ENCODE data around the gene CMC4. TPM values are rescaled to one million over a fixed set of nuclear protein-coding genes. Genes with fewer than 3 reads are reported as not detected.

Gene CMC4
- total RNA-seq, 2 experiments from 2014 or later, result 5.8 to 7.7 TPM

- CTCF ChIA-PET, result no interaction called here
- Mint-ChIP-seq H3K27ac (peak overlapping the region; percentile 19), H3K4me1 (ENCODE audit: low read depth) (peaks cover 62% of the 10 kb centered on the region)
Measured at GRCh38 chrX:155052738-155053498, 18.0 kb downstream of the CMC4 start.

GRCh38 chrX:155048977-155049619 is 21.8 kb downstream of the CMC4 start:
- no peak overlapping the region for H3K4me3 Mint-ChIP-seq

More at GRCh38 chrX:155052738-155053498, 18.0 kb downstream of the CMC4 start:
- Mint-ChIP-seq H3K9me3 (no peaks in the 10 kb centered on the region), H3K27me3 (ENCODE audit: low read depth) (no peaks in the 10 kb centered on the region), H3K36me3 (ENCODE audit: low read depth) (peaks cover 9% of the 10 kb centered on the region), H3K4me3 (no peak overlapping the region)
- no peak for DNase-seq
- intact Hi-C loops (cut with micrococcal nuclease), result no loop called here

GRCh38 chrX:155046811-155047528 is 24.0 kb downstream of the CMC4 start:
- no peaks in the 10 kb centered on the region for H3K9me3 Mint-ChIP-seq
- no peak overlapping the region for H3K4me3 Mint-ChIP-seq
- no peak overlapping the region for H3K27ac Mint-ChIP-seq
- intact Hi-C loops (cut with micrococcal nuclease), result no loop called here
- no peaks in the 10 kb centered on the region for H3K27me3 Mint-ChIP-seq (ENCODE audit: low read depth)
- peaks cover 47% of the 10 kb centered on the region for H3K4me1 Mint-ChIP-seq (ENCODE audit: low read depth)
- DNase-seq, result no peak
- CTCF ChIA-PET, result interaction anchor here (1.3 to 2.2 kb wide), 3 partner anchors 9 to 11 kb away, joined by 3 to 6 read pairs (median 5); no protein-coding TSS in a partner anchor
- H3K36me3 Mint-ChIP-seq (ENCODE audit: low read depth), result peaks cover 6% of the 10 kb centered on the region

More at GRCh38 chrX:155048977-155049619, 21.8 kb downstream of the CMC4 start:
- peak overlapping the region; percentile 50 for H3K27ac Mint-ChIP-seq
- H3K9me3 Mint-ChIP-seq, result no peaks in the 10 kb centered on the region
- peak; percentile 72 for DNase-seq
- intact Hi-C loops (cut with micrococcal nuclease), result no loop called here
- peaks cover 11% of the 10 kb centered on the region for H3K36me3 Mint-ChIP-seq (ENCODE audit: low read depth)
- H3K4me1 Mint-ChIP-seq (ENCODE audit: low read depth), result peaks cover 51% of the 10 kb centered on the region
- H3K27me3 Mint-ChIP-seq (ENCODE audit: low read depth), result no peaks in the 10 kb centered on the region
- CTCF ChIA-PET, result interaction anchor here (0.6 to 1.1 kb wide), 6 partner anchors 9 to 131 kb away, joined by 3 to 5 read pairs (median 4); no protein-coding TSS in a partner anchor

- H3K4me3 Mint-ChIP-seq, result no peak overlapping the region
- intact Hi-C loops (cut with micrococcal nuclease), result no loop called here
- no peaks in the 10 kb centered on the region for H3K9me3 Mint-ChIP-seq
- no peaks in the 10 kb centered on the region for H3K27me3 Mint-ChIP-seq (ENCODE audit: low read depth)
- peaks cover 6% of the 10 kb centered on the region for H3K36me3 Mint-ChIP-seq (ENCODE audit: low read depth)
- H3K27ac Mint-ChIP-seq, result no peak overlapping the region
- DNase-seq, result no peak
- peaks cover 46% of the 10 kb centered on the region for H3K4me1 Mint-ChIP-seq (ENCODE audit: low read depth)
- CTCF ChIA-PET, result interaction anchor here (1.3 to 2.2 kb wide), 3 partner anchors 9 to 12 kb away, joined by 3 to 6 read pairs (median 5); no protein-coding TSS in a partner anchor
Measured at GRCh38 chrX:155046129-155046810, 24.7 kb downstream of the CMC4 start.

GRCh38 chrX:155035688-155036087 is 35.2 kb downstream of the CMC4 start:
- no peak overlapping the region for H3K27ac Mint-ChIP-seq
- peaks cover 29% of the 10 kb centered on the region for H3K4me1 Mint-ChIP-seq (ENCODE audit: low read depth)
- CTCF ChIA-PET, result no interaction called here
- peaks cover 4% of the 10 kb centered on the region for H3K9me3 Mint-ChIP-seq
- no peak for DNase-seq
- H3K36me3 Mint-ChIP-seq (ENCODE audit: low read depth), result peaks cover 24% of the 10 kb centered on the region
- H3K4me3 Mint-ChIP-seq, result no peak overlapping the region
- intact Hi-C loops (cut with micrococcal nuclease), result no loop called here
- no peaks in the 10 kb centered on the region for H3K27me3 Mint-ChIP-seq (ENCODE audit: low read depth)

- Mint-ChIP-seq H3K27me3 (ENCODE audit: low read depth) (no peaks in the 10 kb centered on the region), H3K9me3 (peaks cover 4% of the 10 kb centered on the region), H3K36me3 (ENCODE audit: low read depth) (peaks cover 16% of the 10 kb centered on the region), H3K27ac (no peak overlapping the region), H3K4me1 (ENCODE audit: low read depth) (peaks cover 23% of the 10 kb centered on the region), H3K4me3 (no peak overlapping the region)
- intact Hi-C loops (cut with micrococcal nuclease), result no loop called here
- CTCF ChIA-PET, result no interaction called here
- DNase-seq, result no peak
Measured at GRCh38 chrX:155031657-155032056, 39.3 kb downstream of the CMC4 start.

GRCh38 chrX:155028877-155029291 is 42.1 kb downstream of the CMC4 start:
- no peaks in the 10 kb centered on the region for H3K27me3 Mint-ChIP-seq (ENCODE audit: low read depth)
- no peak for DNase-seq
- H3K9me3 Mint-ChIP-seq, result no peaks in the 10 kb centered on the region
- peak overlapping the region; percentile 38 for H3K4me3 Mint-ChIP-seq
- peak overlapping the region; percentile 93 for H3K27ac Mint-ChIP-seq
- intact Hi-C loops (cut with micrococcal nuclease), result no loop called here
- CTCF ChIA-PET, result interaction anchor here (1.1 kb wide), 1 partner anchor 28 kb away, joined by 3 read pairs; no protein-coding TSS in a partner anchor
- peaks cover 25% of the 10 kb centered on the region for H3K4me1 Mint-ChIP-seq (ENCODE audit: low read depth)
- no peaks in the 10 kb centered on the region for H3K36me3 Mint-ChIP-seq (ENCODE audit: low read depth)

GRCh38 chrX:155028129-155028528 is 42.8 kb downstream of the CMC4 start:
- no peaks in the 10 kb centered on the region for H3K9me3 Mint-ChIP-seq
- CTCF ChIA-PET, result no interaction called here
- intact Hi-C loops (cut with micrococcal nuclease), result no loop called here

GRCh38 chrX:155027509-155028066 is 43.3 kb downstream of the CMC4 start:
- Mint-ChIP-seq H3K4me3 (peak overlapping the region; percentile 86), H3K36me3 (ENCODE audit: low read depth) (no peaks in the 10 kb centered on the region), H3K27ac (peak overlapping the region; percentile 93), H3K27me3 (ENCODE audit: low read depth) (no peaks in the 10 kb centered on the region), H3K9me3 (no peaks in the 10 kb centered on the region), H3K4me1 (ENCODE audit: low read depth) (peaks cover 23% of the 10 kb centered on the region)
- peak; percentile 23 for DNase-seq
- CTCF ChIA-PET, result no interaction called here
- intact Hi-C loops (cut with micrococcal nuclease), result loop anchor here (1.0 to 2.0 kb wide), 5 partner anchors 29 to 265 kb away; partner anchors contain the start of genes BRCC3, CMC4, DKC1 and MTCP1

More at GRCh38 chrX:155028129-155028528, 42.8 kb downstream of the CMC4 start:
- no peak for DNase-seq
- no peaks in the 10 kb centered on the region for H3K27me3 Mint-ChIP-seq (ENCODE audit: low read depth)
- no peaks in the 10 kb centered on the region for H3K36me3 Mint-ChIP-seq (ENCODE audit: low read depth)
- H3K4me3 Mint-ChIP-seq, result peak overlapping the region; percentile 86
- H3K4me1 Mint-ChIP-seq (ENCODE audit: low read depth), result peaks cover 23% of the 10 kb centered on the region
- peak overlapping the region; percentile 93 for H3K27ac Mint-ChIP-seq

GRCh38 chrX:155026727-155027508 is 44.0 kb downstream of the CMC4 start, which contains the start of gene FUNDC2:
Gene FUNDC2, plus strand, starts transcription at chrX:155026844. Its CDS starts 95 bp downstream, at chrX:155026939.
- Mint-ChIP-seq H3K36me3 (ENCODE audit: low read depth) (no peaks in the 10 kb centered on the region), H3K4me1 (ENCODE audit: low read depth) (peaks cover 23% of the 10 kb centered on the region), H3K27ac (peak within 1 kb of the TSS; percentile 93), H3K27me3 (ENCODE audit: low read depth) (no peaks in the 10 kb centered on the region), H3K9me3 (no peaks in the 10 kb centered on the region), H3K4me3 (peak within 1 kb of the TSS; percentile 86)
- DNase-seq, result peak; percentile 92
- CTCF ChIA-PET, result no interaction called here
- intact Hi-C loops (cut with micrococcal nuclease), result loop anchor here (1.0 to 2.0 kb wide), 6 partner anchors 30 to 264 kb away; partner anchors contain the start of genes BRCC3, CMC4, DKC1 and MTCP1

- CTCF ChIA-PET, result no interaction called here
- Mint-ChIP-seq H3K27ac (peak overlapping the region; percentile 82), H3K4me1 (ENCODE audit: low read depth) (peaks cover 20% of the 10 kb centered on the region), H3K9me3 (no peaks in the 10 kb centered on the region), H3K27me3 (ENCODE audit: low read depth) (no peaks in the 10 kb centered on the region), H3K36me3 (ENCODE audit: low read depth) (no peaks in the 10 kb centered on the region), H3K4me3 (peak overlapping the region; percentile 80)
- no peak for DNase-seq
- intact Hi-C loops (cut with micrococcal nuclease), result loop anchor here (1.0 to 2.0 kb wide), 4 partner anchors 30 to 264 kb away; partner anchors contain the start of genes DKC1 and VBP1
Measured at GRCh38 chrX:155026420-155026726, 44.6 kb downstream of the CMC4 start.
